HepG2 (cell line): ENCODE measurements around the gene HK2. TPM values are rescaled to one million over a fixed set of nuclear protein-coding genes. Genes with fewer than 3 reads are reported as not detected.

Source experiments
- ATAC-seq: fragments of 200-7000 bp; cut with Tn5 transposase; 3 replicates; pipeline ENCODE4 v1.9.1; 2020; ENCODE audit warnings: mild to moderate bottlenecking, moderate library complexity
- BruUV-seq: library from RNA; stranded (reverse); fragments of 400-500 nt; replicated peaks from 2 replicates; lab custom pipeline; 2021; lab: Mats Ljungman, UMichigan
- CTCF ChIA-PET: fragments of 300-600 bp; formaldehyde crosslinking; extraction: SDS; loops from one replicate; lab custom pipeline; 2021; ENCODE audit warnings: low total read pairs, inconsistent platforms, low intra/inter-chr PET ratio; lab: Yijun Ruan, JAX
- POLR2A ChIA-PET: fragments of 350-600 bp; sonication (Branson Sonifier 250); formaldehyde crosslinking; loops from one replicate; lab custom pipeline; 2020; ENCODE audit warnings: antibody characterized with exemption, inconsistent platforms; lab: Yijun Ruan, JAX
- DNase-seq: peaks from one replicate; pipeline ENCODE4 v3.0.0-alpha.2; 2015; ENCODE audit warnings: low spot score
- FAIRE-seq: peaks from 3 replicates; lab custom pipeline; 2011; peaks lifted over from hg19 to GRCh38; lab: Jason Lieb, UNC
- H2AFZ ChIP-seq: one replicate; pipeline ENCODE4 v1.6.1; 2011; ENCODE audit warnings: low read length, inconsistent platforms
- H3K27ac ChIP-seq: fragments of 300-600 bp; 3 replicates; pipeline ENCODE4 v1.8.0; 2011; ENCODE audit warnings: mixed run types, mild to moderate bottlenecking, mixed read lengths, low read length, inconsistent platforms; ENCODE audit not compliant: insufficient read depth; ENCODE audit errors: extremely low read length
- H3K27me3 ChIP-seq, 2 experiments: fragments of 200-600 bp in 1 of 2; 2 replicates in 1 of 2; 3 replicates in 1 of 2; pipeline versions ENCODE4 v1.6.0 to v1.8.0; 2011; ENCODE audit warnings: low read length in 2 of 2, mild to moderate bottlenecking in 2 of 2, moderate library complexity in 2 of 2, inconsistent platforms in 1 of 2; ENCODE audit not compliant: insufficient read depth in 2 of 2, control insufficient read depth in 1 of 2
- H3K36me3 ChIP-seq, 2 experiments: fragments of 200-600 bp in 1 of 2; replicated peaks in 1 of 2; 2 replicates in 1 of 2; 3 replicates in 1 of 2; pipeline versions ENCODE4 v1.5.1 to v1.8.0; 2011; ENCODE audit warnings: low read length in 2 of 2, inconsistent platforms in 1 of 2; ENCODE audit not compliant: insufficient read depth in 2 of 2, control insufficient read depth in 1 of 2
- H3K4me1 ChIP-seq: 2 replicates; pipeline ENCODE4 v1.5.1; 2012; ENCODE audit warnings: low read length, inconsistent platforms; ENCODE audit not compliant: insufficient read depth
- H3K4me2 ChIP-seq: 2 replicates; pipeline ENCODE4 v1.6.0; 2011; ENCODE audit warnings: low read depth, low read length, inconsistent platforms
- H3K4me3 ChIP-seq, 3 experiments: fragments of 200-600 bp in 1 of 3; sonication (generic), shearing (Covaris generic) in 1 of 3; replicated peaks in 1 of 3; 2 replicates each; pipeline ENCODE4 v1.5.1; 2011 to 2016; ENCODE audit warnings: low read length in 3 of 3, inconsistent platforms in 2 of 3, low read depth in 2 of 3, mild to moderate bottlenecking in 2 of 3, control low read depth in 1 of 3, mixed read lengths in 1 of 3; ENCODE audit not compliant: insufficient read depth in 1 of 3
- H3K79me2 ChIP-seq: one replicate; pipeline ENCODE4 v1.6.1; 2011; ENCODE audit warnings: low read length, inconsistent platforms; ENCODE audit not compliant: insufficient read depth
- H3K9ac ChIP-seq: 2 replicates; pipeline ENCODE4 v1.6.0; 2011; ENCODE audit warnings: mild to moderate bottlenecking, low read depth, low read length, inconsistent platforms; ENCODE audit not compliant: insufficient read depth
- H3K9me3 ChIP-seq: 2 replicates; pipeline ENCODE4 v1.5.1; 2012; ENCODE audit warnings: mild to moderate bottlenecking, low read length
- H4K20me1 ChIP-seq: 2 replicates; pipeline ENCODE4 v1.6.0; 2011; ENCODE audit warnings: inconsistent platforms, mild to moderate bottlenecking, low read length, moderate library complexity; ENCODE audit not compliant: insufficient read depth
- BCL6 ChIP-seq: IDR thresholded peaks from 2 replicates; pipeline ENCODE4 v1.6.1; 2016; ENCODE audit warnings: missing genetic modification reagents, missing compliant biosample characterization
- CCDC6 ChIP-seq: sonication (generic); formaldehyde crosslinking; IDR thresholded peaks from 2 replicates; pipeline ENCODE4 v1.8.1; 2022; ENCODE audit warnings: mild to moderate bottlenecking, missing genetic modification reagents, moderate library complexity
- CENPT ChIP-seq: sonication (generic); formaldehyde crosslinking; IDR thresholded peaks from 2 replicates; pipeline ENCODE4 v1.8.0; 2022; ENCODE audit warnings: low read depth, mild to moderate bottlenecking, moderate library complexity, missing genetic modification reagents
- FOXJ3 ChIP-seq: sonication (generic); formaldehyde crosslinking; IDR thresholded peaks from 2 replicates; pipeline ENCODE4 v1.4.0; 2020; ENCODE audit warnings: missing genetic modification reagents, mild to moderate bottlenecking, borderline replicate concordance
- HMG20A ChIP-seq: IDR thresholded peaks from 2 replicates; pipeline ENCODE4 v1.6.1; 2016; ENCODE audit warnings: borderline replicate concordance
- JUN ChIP-seq: sonication (generic); formaldehyde crosslinking; IDR thresholded peaks from 2 replicates; pipeline ENCODE4 v1.4.0; 2020; ENCODE audit warnings: mild to moderate bottlenecking, missing genetic modification reagents
- JUND ChIP-seq: sonication (generic); formaldehyde crosslinking; IDR thresholded peaks from 2 replicates; pipeline ENCODE4 v1.8.0; 2022; ENCODE audit warnings: mild to moderate bottlenecking, missing genetic modification reagents
- KLF9 ChIP-seq: IDR thresholded peaks from 2 replicates; pipeline ENCODE4 v1.6.1; 2016; ENCODE audit warnings: low read depth
- MAZ ChIP-seq, 2 experiments: sonication (generic) in 1 of 2; formaldehyde crosslinking in 1 of 2; IDR thresholded peaks; 2 replicates each; pipeline versions ENCODE4 v1.5.0 to v1.6.1; 2012 to 2020; ENCODE audit warnings: low read depth in 2 of 2, mild to moderate bottlenecking in 2 of 2, borderline replicate concordance in 1 of 2, improper control_type of control experiment in 1 of 2, low read length in 1 of 2, missing genetic modification reagents in 1 of 2, moderate library complexity in 1 of 2
- MTF2 ChIP-seq: sonication (generic); formaldehyde crosslinking; IDR thresholded peaks from 2 replicates; pipeline ENCODE4 v1.5.0; 2020; ENCODE audit warnings: missing genetic modification reagents, borderline replicate concordance
- SAP130 ChIP-seq: IDR thresholded peaks from 2 replicates; pipeline ENCODE4 v1.6.1; 2016; ENCODE audit warnings: low read depth
- SNAPC2 ChIP-seq: sonication (generic); formaldehyde crosslinking; IDR thresholded peaks from 2 replicates; pipeline ENCODE4 v1.8.1; 2022; ENCODE audit warnings: mild to moderate bottlenecking, missing genetic modification reagents
- STAG1 ChIP-seq: sonication (generic); formaldehyde crosslinking; IDR thresholded peaks from 2 replicates; pipeline ENCODE4 v1.4.0; 2020; ENCODE audit warnings: missing genetic modification reagents
- TERF1 ChIP-seq: sonication (generic); formaldehyde crosslinking; IDR thresholded peaks from 2 replicates; pipeline ENCODE4 v1.8.0; 2022; ENCODE audit warnings: mild to moderate bottlenecking, missing genetic modification reagents, moderate library complexity
- YEATS2 ChIP-seq: sonication (generic); formaldehyde crosslinking; IDR thresholded peaks from 2 replicates; pipeline ENCODE4 v1.4.0; 2020; ENCODE audit warnings: missing genetic modification reagents, borderline replicate concordance
- ZNF329 ChIP-seq: sonication (generic); formaldehyde crosslinking; IDR thresholded peaks from 2 replicates; pipeline ENCODE4 v1.9.0; 2021; ENCODE audit warnings: low read depth, mild to moderate bottlenecking, missing genetic modification reagents
- ZNF547 ChIP-seq: sonication (generic); formaldehyde crosslinking; IDR thresholded peaks from 2 replicates; pipeline ENCODE4 v1.5.1; 2020; ENCODE audit warnings: mild to moderate bottlenecking, missing genetic modification reagents
- ZNF709 ChIP-seq: sonication (generic); formaldehyde crosslinking; IDR thresholded peaks from 2 replicates; pipeline ENCODE4 v1.5.0; 2020; ENCODE audit warnings: mild to moderate bottlenecking, missing genetic modification reagents
- ZNF792 ChIP-seq: IDR thresholded peaks from 2 replicates; pipeline ENCODE4 v1.6.1; 2016
- WGBS: methylation state at CpG from one replicate; pipeline ENCODE4 v1.1.6; 2017; ENCODE audit warnings: low lambda C conversion rate; 5-methylcytosine and 5-hydroxymethylcytosine counted together
- in situ Hi-C: cut with HindIII; loops from 2 replicates; pipeline ENCODE4 v1.10.0; 2017; ENCODE audit warnings: low pct_unique_long_range_greater_than_20kb; ENCODE audit not compliant: extremely low pct_ligation_motif_present
- intact Hi-C: fragments of 100-400 bp; cut with micrococcal nuclease; formaldehyde crosslinking; loops from one replicate; pipeline ENCODE4 v1.10.0; 2022; ENCODE audit not compliant: unreplicated experiment
- polyA plus RNA-seq, 8 experiments: library from polyadenylated mRNA; depleted of rRNA in 3 of 8; stranded (reverse) in 7 of 8; unstranded in 1 of 8; fragments of >200 nt; fragmentation: Illumina TruSeq in 4 of 8; extraction: Trizol in 4 of 8; gene quantifications; 2 replicates each; pipeline versions ENCODE4 v1.2.1 to v1.2.3, GENCODE V29; 2011 to 2016; ENCODE audit warnings: low read depth in 4 of 8, missing spikeins in 1 of 8, mixed read lengths in 1 of 8; ENCODE audit not compliant: insufficient read depth in 1 of 8
- total RNA-seq, 5 experiments: library from RNA; depleted of rRNA; stranded (reverse); fragments of >200 nt; fragmentation: Illumina TruSeq; extraction: Trizol; gene quantifications; 2 replicates each; pipeline ENCODE4 v1.2.3, GENCODE V29; 2016; ENCODE audit warnings: low read depth in 1 of 5
- TF ChIP-seq, protein P1 (sequence below): sonication (generic); formaldehyde crosslinking; conservative IDR thresholded peaks from 2 replicates; pipeline ENCODE4 v1.4.0; 2020; ENCODE audit warnings: missing genetic modification reagents
- TF ChIP-seq, protein P2 (sequence below): IDR thresholded peaks from 2 replicates; pipeline ENCODE4 v1.6.1; 2018; ENCODE audit warnings: missing genetic modification reagents

Gene HK2
- total and polyA plus RNA-seq, 2 of the 13 experiments (the other 11 are each of a cell fraction or from before 2014, with no cell fraction given), result 13.2 to 101 TPM

DNA sequence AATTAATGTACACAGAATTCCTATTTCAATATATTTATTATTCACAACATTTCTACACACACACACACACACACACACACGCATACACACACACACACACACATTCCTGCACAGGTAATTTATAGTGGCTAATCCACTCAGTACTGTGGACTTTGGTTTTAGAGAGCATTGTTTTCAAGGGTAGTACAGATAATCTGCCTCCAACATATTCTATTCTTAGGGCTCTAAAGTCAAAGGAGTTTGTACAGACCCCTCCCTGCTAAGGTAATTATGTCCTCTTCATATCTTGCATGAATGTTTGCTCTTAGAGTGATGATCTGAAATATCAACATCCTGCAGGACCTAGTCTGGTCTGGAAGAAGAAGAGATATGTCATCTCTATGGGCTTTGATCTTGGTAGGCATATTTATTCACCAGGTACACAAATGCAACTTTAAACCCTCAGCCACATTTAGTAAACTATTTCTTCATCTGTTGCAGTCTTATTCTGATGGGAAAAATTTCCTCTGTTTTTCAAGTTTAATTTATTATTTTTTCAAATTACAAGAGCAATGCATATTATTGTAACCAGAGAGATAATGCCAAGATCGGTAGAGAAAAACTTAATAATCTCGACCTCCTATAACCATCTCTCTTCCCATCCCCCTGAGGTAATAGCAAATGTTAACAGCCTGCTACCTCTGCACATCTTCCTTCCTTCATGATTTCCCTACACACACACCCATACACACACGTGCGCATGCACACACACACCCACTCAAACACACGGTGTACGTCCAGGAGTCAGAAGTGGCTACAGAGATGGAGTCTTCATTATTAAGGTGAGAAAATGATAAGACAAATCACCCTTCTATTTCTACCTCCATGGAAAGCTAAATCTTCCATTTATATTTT, 106.2 kb downstream of the HK2 start:
- peak; percentile 50 for FAIRE-seq
- BruUV-seq, result no TSS peak
- no peaks in the 10 kb centered on the region for H4K20me1 ChIP-seq
- peak; percentile 100 for DNase-seq
- in situ Hi-C loops, result no loop called here
- peak overlapping the region; percentile 81 for H3K27ac ChIP-seq
- peak overlapping the region in 2 of 3 experiments; percentile 9 to 29; a peak in 1 of 6 replicates for H3K4me3 ChIP-seq
- peak; percentile 93 for ATAC-seq
- peak overlapping the region; percentile 45; the same call in 1 of the 2 replicates for H3K9ac ChIP-seq
- H3K27me3 ChIP-seq, result no peaks in the 10 kb centered on the region
- 0 out of 5 replicates have a peak, but pooled peaks cover 0 to 2% of the 10 kb centered on the region in 2 experiments for H3K36me3 ChIP-seq
- ChIA-PET POLR2A (interaction anchor here (0.9 to 1.8 kb wide), 2 partner anchors 15 kb away, joined by 3 to 6 read pairs; no protein-coding TSS in a partner anchor), CTCF (no interaction called here)
- WGBS, result 3% methylated on average over 7 of the region's 7 CpGs
- H3K4me1 ChIP-seq, result peaks cover 76% of the 10 kb centered on the region
- H3K79me2 ChIP-seq, result peaks cover 12% of the 10 kb centered on the region
- no peaks in the 10 kb centered on the region for H3K9me3 ChIP-seq
- peak overlapping the region; percentile 79 for H3K4me2 ChIP-seq
- intact Hi-C loops, result loop anchor here (2.0 kb wide), 1 partner anchor 19 kb away; the partner anchor contains the start of gene POLE4
- H2AFZ ChIP-seq, result no peak overlapping the region
- TF ChIP-seq ZNF329 (no peak), CCDC6 (CRISPR knock-in tag) (0 out of 2 replicates have a peak, but pooled peaks have one; percentile 19), SAP130 (CRISPR knock-in tag) (peak; percentile 84), BCL6 (CRISPR knock-in tag) (peak; percentile 98), FOXJ3 (CRISPR knock-in tag) (peak; percentile 95), STAG1 (no peak), MAZ (IDR thresholded peaks at IDR 0.05; ENCODE audit: borderline replicate concordance, low read depth, low read length) (no peak), MAZ (CRISPR knock-in tag; IDR thresholded peaks at IDR 0.05; ENCODE audit: low read depth) (peak; percentile 76), JUN (CRISPR knock-in tag) (peak; percentile 89), TERF1 (CRISPR knock-in tag) (no peak), MTF2 (no peak), JUND (0 out of 2 replicates have a peak, but pooled peaks have one; percentile 50), ZNF792 (CRISPR knock-in tag) (0 out of 2 replicates have a peak, but pooled peaks have one; percentile 14), YEATS2 (no peak), CENPT (CRISPR knock-in tag) (no peak), ZNF547 (CRISPR knock-in tag) (no peak), ZNF709 (CRISPR knock-in tag) (0 out of 2 replicates have a peak, but pooled peaks have one; percentile 14), SNAPC2 (CRISPR knock-in tag) (peak; percentile 93), KLF9 (CRISPR knock-in tag) (peak; percentile 63; the same call in 1 of the 2 replicates), HMG20A (CRISPR knock-in tag) (peak; percentile 97)
- TF ChIP-seq, protein P1, sequence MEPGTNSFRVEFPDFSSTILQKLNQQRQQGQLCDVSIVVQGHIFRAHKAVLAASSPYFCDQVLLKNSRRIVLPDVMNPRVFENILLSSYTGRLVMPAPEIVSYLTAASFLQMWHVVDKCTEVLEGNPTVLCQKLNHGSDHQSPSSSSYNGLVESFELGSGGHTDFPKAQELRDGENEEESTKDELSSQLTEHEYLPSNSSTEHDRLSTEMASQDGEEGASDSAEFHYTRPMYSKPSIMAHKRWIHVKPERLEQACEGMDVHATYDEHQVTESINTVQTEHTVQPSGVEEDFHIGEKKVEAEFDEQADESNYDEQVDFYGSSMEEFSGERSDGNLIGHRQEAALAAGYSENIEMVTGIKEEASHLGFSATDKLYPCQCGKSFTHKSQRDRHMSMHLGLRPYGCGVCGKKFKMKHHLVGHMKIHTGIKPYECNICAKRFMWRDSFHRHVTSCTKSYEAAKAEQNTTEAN (CRISPR knock-in tag), result peak; percentile 91
- TF ChIP-seq, protein P2, sequence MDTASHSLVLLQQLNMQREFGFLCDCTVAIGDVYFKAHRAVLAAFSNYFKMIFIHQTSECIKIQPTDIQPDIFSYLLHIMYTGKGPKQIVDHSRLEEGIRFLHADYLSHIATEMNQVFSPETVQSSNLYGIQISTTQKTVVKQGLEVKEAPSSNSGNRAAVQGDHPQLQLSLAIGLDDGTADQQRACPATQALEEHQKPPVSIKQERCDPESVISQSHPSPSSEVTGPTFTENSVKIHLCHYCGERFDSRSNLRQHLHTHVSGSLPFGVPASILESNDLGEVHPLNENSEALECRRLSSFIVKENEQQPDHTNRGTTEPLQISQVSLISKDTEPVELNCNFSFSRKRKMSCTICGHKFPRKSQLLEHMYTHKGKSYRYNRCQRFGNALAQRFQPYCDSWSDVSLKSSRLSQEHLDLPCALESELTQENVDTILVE (CRISPR knock-in tag), result peak; percentile 77; the same call in 1 of the 2 replicates
